OCI-LY3 (cell line): Measurements from ENCODE around the gene MC2R.

Source experiments
- H2AFZ ChIP-seq: fragments of 200-600, 300-600 bp; shearing (Covaris generic); 2 replicates; pipeline ENCODE4 v1.6.0; 2014; ENCODE audit warnings: antibody characterized with exemption, low read depth, low read length
- H3K27ac ChIP-seq: fragments of 200-600, 300-600 bp; sonication (generic); 2 replicates; pipeline ENCODE4 v1.5.1; 2014; ENCODE audit warnings: mild to moderate bottlenecking, low read length, moderate library complexity, mixed read lengths
- H3K27me3 ChIP-seq: fragments of 200-600, 300-600 bp; sonication (generic); 2 replicates; pipeline ENCODE4 v1.6.1; 2014; ENCODE audit warnings: low read depth, low read length, mixed read lengths
- H3K36me3 ChIP-seq: fragments of 200-600, 300-600 bp; sonication (generic); replicated peaks from 2 replicates; pipeline ENCODE3; 2014; ENCODE audit warnings: low read depth, low read length, mixed read lengths
- H3K4me1 ChIP-seq: fragments of 300-600, 200-600 bp; sonication (generic); 2 replicates; pipeline ENCODE4 v1.6.1; 2014; ENCODE audit warnings: low read length, mixed read lengths
- H3K4me2 ChIP-seq: fragments of 200-600, 300-600 bp; sonication (generic); 2 replicates; pipeline ENCODE4 v1.6.1; 2014; ENCODE audit warnings: low read length, mixed read lengths
- H3K4me3 ChIP-seq: fragments of 300-600, 200-600 bp; sonication (generic); 2 replicates; pipeline ENCODE4 v1.5.1; 2014; ENCODE audit warnings: antibody characterized with exemption, mild to moderate bottlenecking, low read length, moderate library complexity
- H3K79me2 ChIP-seq: fragments of 300-600, 200-600 bp; shearing (Covaris generic); 2 replicates; pipeline ENCODE4 v1.6.1; 2014; ENCODE audit warnings: mild to moderate bottlenecking, low read length, mixed read lengths
- H3K9ac ChIP-seq: fragments of 300-600, 200-600 bp; shearing (Covaris generic); 2 replicates; pipeline ENCODE4 v1.6.0; 2014; ENCODE audit warnings: mild to moderate bottlenecking, low read length, moderate library complexity
- H3K9me3 ChIP-seq: fragments of 200-600, 300-600 bp; shearing (Covaris generic); 2 replicates; pipeline ENCODE4 v1.6.1; 2014; ENCODE audit warnings: low read length, mixed read lengths; ENCODE audit not compliant: insufficient read depth
- H4K20me1 ChIP-seq: fragments of 200-600, 300-600 bp; sonication (generic); 2 replicates; pipeline ENCODE4 v1.6.1; 2016; ENCODE audit warnings: low read length, mixed read lengths; ENCODE audit not compliant: insufficient read depth
- EZH2phosphoT487 ChIP-seq: fragments of 200-600 bp; shearing (Covaris generic); IDR thresholded peaks from 2 replicates; pipeline ENCODE4 v1.6.1; 2018; ENCODE audit warnings: antibody characterized with exemption, mixed run types, low read depth
- TF ChIP-seq, protein P1 (sequence below): fragments of 200-600, 300-600 bp; sonication (generic); IDR thresholded peaks from 2 replicates; pipeline ENCODE4 v1.5.1; 2014; ENCODE audit warnings: antibody characterized with exemption, low read length, low read depth

The MC2R gene

DNA sequence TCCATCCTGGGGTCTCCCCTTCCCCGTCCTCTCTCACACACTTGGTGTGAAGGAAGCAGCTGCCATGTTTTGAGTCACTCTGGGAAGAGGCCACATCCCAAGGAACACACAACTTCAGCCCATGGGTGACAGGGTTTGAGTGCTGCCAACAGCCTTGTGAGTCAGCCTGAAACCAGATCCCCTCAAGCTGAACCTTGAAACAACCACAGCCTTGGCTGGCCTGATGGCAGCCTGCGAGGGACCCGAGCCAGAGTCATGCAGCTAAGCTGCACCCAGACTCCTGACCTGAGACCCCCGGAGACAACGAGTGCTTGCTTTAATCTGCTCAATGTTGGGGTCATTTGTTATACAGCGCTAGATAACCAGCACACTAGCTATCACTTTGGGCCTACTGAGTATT is 19.3 kb upstream of the MC2R start:
- no peaks in the 10 kb centered on the region for H3K27me3 ChIP-seq
- no peak overlapping the region for H3K9ac ChIP-seq
- H3K27ac ChIP-seq, result no peak overlapping the region
- peaks cover 1% of the 10 kb centered on the region; the same call in 1 of the 2 replicates for H3K9me3 ChIP-seq
- H3K4me1 ChIP-seq, result peaks cover 34% of the 10 kb centered on the region
- no peak overlapping the region for H3K4me3 ChIP-seq
- TF ChIP-seq, protein P1, sequence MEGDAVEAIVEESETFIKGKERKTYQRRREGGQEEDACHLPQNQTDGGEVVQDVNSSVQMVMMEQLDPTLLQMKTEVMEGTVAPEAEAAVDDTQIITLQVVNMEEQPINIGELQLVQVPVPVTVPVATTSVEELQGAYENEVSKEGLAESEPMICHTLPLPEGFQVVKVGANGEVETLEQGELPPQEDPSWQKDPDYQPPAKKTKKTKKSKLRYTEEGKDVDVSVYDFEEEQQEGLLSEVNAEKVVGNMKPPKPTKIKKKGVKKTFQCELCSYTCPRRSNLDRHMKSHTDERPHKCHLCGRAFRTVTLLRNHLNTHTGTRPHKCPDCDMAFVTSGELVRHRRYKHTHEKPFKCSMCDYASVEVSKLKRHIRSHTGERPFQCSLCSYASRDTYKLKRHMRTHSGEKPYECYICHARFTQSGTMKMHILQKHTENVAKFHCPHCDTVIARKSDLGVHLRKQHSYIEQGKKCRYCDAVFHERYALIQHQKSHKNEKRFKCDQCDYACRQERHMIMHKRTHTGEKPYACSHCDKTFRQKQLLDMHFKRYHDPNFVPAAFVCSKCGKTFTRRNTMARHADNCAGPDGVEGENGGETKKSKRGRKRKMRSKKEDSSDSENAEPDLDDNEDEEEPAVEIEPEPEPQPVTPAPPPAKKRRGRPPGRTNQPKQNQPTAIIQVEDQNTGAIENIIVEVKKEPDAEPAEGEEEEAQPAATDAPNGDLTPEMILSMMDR, result no peak
- TF ChIP-seq EZH2phosphoT487, result no peak
- H2AFZ ChIP-seq, result no peak overlapping the region; the same call in 1 of the 2 replicates
- no peaks in the 10 kb centered on the region for H3K36me3 ChIP-seq
- H3K79me2 ChIP-seq, result no peaks in the 10 kb centered on the region
- peak overlapping the region; percentile 52 for H3K4me2 ChIP-seq
- no peaks in the 10 kb centered on the region for H4K20me1 ChIP-seq

DNA sequence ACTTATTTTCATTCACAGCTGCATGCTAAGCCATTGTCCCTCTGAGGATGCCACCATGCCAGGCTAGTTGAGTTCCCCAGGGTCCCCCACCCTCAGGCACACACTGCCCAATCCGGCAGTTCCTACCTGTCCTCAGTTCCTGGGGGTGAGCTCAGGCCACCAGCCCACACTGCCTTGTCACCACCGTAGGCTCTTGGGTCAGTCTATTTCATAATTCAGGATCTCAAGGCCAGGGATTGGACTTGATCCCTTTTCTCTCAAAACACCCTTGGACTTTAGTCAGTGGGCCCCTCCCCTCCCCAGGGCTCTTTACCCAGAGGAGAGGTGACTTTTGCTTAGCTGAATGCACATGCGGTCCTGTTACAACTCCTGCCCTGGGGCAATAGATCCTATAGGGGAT is 18.7 kb upstream of the MC2R start:
- no peaks in the 10 kb centered on the region for H3K27me3 ChIP-seq
- H3K79me2 ChIP-seq, result no peaks in the 10 kb centered on the region
- H3K4me2 ChIP-seq, result peak overlapping the region; percentile 52
- no peak overlapping the region for H2AFZ ChIP-seq
- no peak overlapping the region for H3K27ac ChIP-seq
- peaks cover 33% of the 10 kb centered on the region for H3K4me1 ChIP-seq
- H4K20me1 ChIP-seq, result no peaks in the 10 kb centered on the region
- no peak for TF ChIP-seq EZH2phosphoT487
- TF ChIP-seq, protein P1, result no peak
- H3K9ac ChIP-seq, result no peak overlapping the region
- peaks cover 7% of the 10 kb centered on the region; the same call in 1 of the 2 replicates for H3K9me3 ChIP-seq
- H3K36me3 ChIP-seq, result peaks cover 5% of the 10 kb centered on the region
- no peak overlapping the region for H3K4me3 ChIP-seq

DNA sequence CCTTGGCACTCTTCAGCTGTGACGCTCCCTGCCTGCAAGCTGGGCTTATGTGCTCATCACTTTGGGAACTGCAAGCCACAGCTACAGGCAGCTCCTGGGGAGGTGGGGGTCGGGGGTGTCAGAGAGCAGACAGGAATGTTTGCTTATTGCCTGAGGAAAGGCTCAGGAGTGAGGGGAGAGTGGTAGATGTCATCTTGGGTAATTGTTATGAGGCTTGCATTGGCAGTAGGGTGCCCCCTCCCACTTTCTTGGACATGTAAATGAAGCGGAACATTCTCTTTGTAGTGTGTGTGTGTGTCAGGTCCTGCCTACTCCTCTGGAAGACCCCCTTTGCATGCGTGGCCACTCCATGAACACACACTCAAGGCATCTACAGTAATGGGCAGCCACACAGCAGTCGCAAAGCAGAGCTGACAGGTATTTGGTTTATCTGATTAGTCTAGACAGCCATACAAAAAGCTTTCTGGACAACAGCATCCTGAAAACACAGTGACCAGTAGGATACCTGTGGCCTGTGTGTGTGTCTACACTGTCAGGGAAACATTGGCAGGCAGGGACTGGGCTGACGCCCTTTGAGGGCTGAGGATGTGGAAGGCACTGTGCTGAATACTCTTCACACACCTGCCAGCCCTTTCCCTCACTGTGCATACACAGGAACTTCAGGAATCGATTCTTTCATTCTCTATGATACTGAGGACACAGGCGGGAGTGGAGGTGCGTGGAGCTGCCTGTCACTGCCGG is 17.1 kb upstream of the MC2R start:
- peaks cover 23% of the 10 kb centered on the region for H3K4me1 ChIP-seq
- no peaks in the 10 kb centered on the region for H3K27me3 ChIP-seq
- no peak overlapping the region for H3K4me2 ChIP-seq
- no peak overlapping the region for H3K9ac ChIP-seq
- H3K4me3 ChIP-seq, result no peak overlapping the region
- H2AFZ ChIP-seq, result no peak overlapping the region
- TF ChIP-seq, protein P1, result no peak
- TF ChIP-seq EZH2phosphoT487, result no peak
- no peaks in the 10 kb centered on the region for H4K20me1 ChIP-seq
- no peak overlapping the region for H3K27ac ChIP-seq
- H3K79me2 ChIP-seq, result no peaks in the 10 kb centered on the region
- peaks cover 10% of the 10 kb centered on the region for H3K36me3 ChIP-seq
- H3K9me3 ChIP-seq, result peaks cover 15% of the 10 kb centered on the region; the same call in 1 of the 2 replicates

DNA sequence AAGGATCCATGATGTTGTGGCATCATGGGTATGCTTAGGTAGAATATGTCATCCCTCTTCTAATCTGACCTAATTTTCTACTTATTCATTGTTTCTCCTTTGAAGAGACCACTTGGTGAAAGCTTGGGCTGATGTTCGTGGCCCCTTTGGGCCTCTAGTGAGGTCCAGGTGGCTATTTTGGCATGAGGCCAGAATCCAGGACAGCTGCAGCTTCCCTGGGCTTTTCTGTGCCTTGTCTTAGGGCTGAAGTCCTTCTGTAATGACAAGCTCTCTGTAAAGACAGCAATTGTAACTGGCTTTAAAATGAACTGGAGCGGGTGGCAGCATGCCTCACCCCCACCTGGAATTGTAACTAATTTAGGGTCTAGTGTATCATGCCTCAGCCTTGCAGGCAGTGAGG is 15.6 kb upstream of the MC2R start:
- Histone ChIP-seq H3K36me3 (peaks cover 10% of the 10 kb centered on the region), H3K4me3 (no peak overlapping the region), H3K4me1 (peaks cover 32% of the 10 kb centered on the region), H3K27me3 (no peaks in the 10 kb centered on the region), H3K9me3 (peaks cover 15% of the 10 kb centered on the region; the same call in 1 of the 2 replicates), H3K9ac (no peak overlapping the region), H4K20me1 (no peaks in the 10 kb centered on the region), H3K27ac (no peak overlapping the region), H3K79me2 (no peaks in the 10 kb centered on the region), H3K4me2 (no peak overlapping the region), H2AFZ (no peak overlapping the region)
- TF ChIP-seq, protein P1, result no peak
- no peak for TF ChIP-seq EZH2phosphoT487
